HepG2 (cell line): ENCODE measurements around the gene P2RX5. TPM values are rescaled to one million over a fixed set of nuclear protein-coding genes. Genes with fewer than 3 reads are reported as not detected.
A peak's percentile ranks its signal among the peaks of the same experiment; 100 is the strongest.

Experiments used
- ATAC-seq: fragments of 200-7000 bp; cut with Tn5 transposase; 3 replicates; pipeline ENCODE4 v1.9.1; 2020; ENCODE audit warnings: mild to moderate bottlenecking, moderate library complexity
- BruUV-seq: library from RNA; stranded (reverse); fragments of 400-500 nt; replicated peaks from 2 replicates; lab custom pipeline; 2021; lab: Mats Ljungman, UMichigan
- CTCF ChIA-PET: fragments of 300-600 bp; formaldehyde crosslinking; extraction: SDS; loops from one replicate; lab custom pipeline; 2021; ENCODE audit warnings: low total read pairs, inconsistent platforms, low intra/inter-chr PET ratio; lab: Yijun Ruan, JAX
- POLR2A ChIA-PET: fragments of 350-600 bp; sonication (Branson Sonifier 250); formaldehyde crosslinking; loops from one replicate; lab custom pipeline; 2020; ENCODE audit warnings: antibody characterized with exemption, inconsistent platforms; lab: Yijun Ruan, JAX
- DNase-seq: peaks from one replicate; pipeline ENCODE4 v3.0.0-alpha.2; 2015; ENCODE audit warnings: low spot score
- FAIRE-seq: peaks from 3 replicates; lab custom pipeline; 2011; peaks lifted over from hg19 to GRCh38; lab: Jason Lieb, UNC
- H2AFZ ChIP-seq: one replicate; pipeline ENCODE4 v1.6.1; 2011; ENCODE audit warnings: low read length, inconsistent platforms
- H3K27ac ChIP-seq: fragments of 300-600 bp; 3 replicates; pipeline ENCODE4 v1.8.0; 2011; ENCODE audit warnings: mixed run types, mild to moderate bottlenecking, mixed read lengths, low read length, inconsistent platforms; ENCODE audit not compliant: insufficient read depth; ENCODE audit errors: extremely low read length
- H3K27me3 ChIP-seq, 2 experiments: fragments of 200-600 bp in 1 of 2; 2 replicates in 1 of 2; 3 replicates in 1 of 2; pipeline versions ENCODE4 v1.6.0 to v1.8.0; 2011; ENCODE audit warnings: low read length in 2 of 2, mild to moderate bottlenecking in 2 of 2, moderate library complexity in 2 of 2, inconsistent platforms in 1 of 2; ENCODE audit not compliant: insufficient read depth in 2 of 2, control insufficient read depth in 1 of 2
- H3K36me3 ChIP-seq, 2 experiments: fragments of 200-600 bp in 1 of 2; replicated peaks in 1 of 2; 2 replicates in 1 of 2; 3 replicates in 1 of 2; pipeline versions ENCODE4 v1.5.1 to v1.8.0; 2011; ENCODE audit warnings: low read length in 2 of 2, inconsistent platforms in 1 of 2; ENCODE audit not compliant: insufficient read depth in 2 of 2, control insufficient read depth in 1 of 2
- H3K4me1 ChIP-seq: 2 replicates; pipeline ENCODE4 v1.5.1; 2012; ENCODE audit warnings: low read length, inconsistent platforms; ENCODE audit not compliant: insufficient read depth
- H3K4me2 ChIP-seq: 2 replicates; pipeline ENCODE4 v1.6.0; 2011; ENCODE audit warnings: low read depth, low read length, inconsistent platforms
- H3K4me3 ChIP-seq, 3 experiments: fragments of 200-600 bp in 1 of 3; sonication (generic), shearing (Covaris generic) in 1 of 3; replicated peaks in 1 of 3; 2 replicates each; pipeline ENCODE4 v1.5.1; 2011 to 2016; ENCODE audit warnings: low read length in 3 of 3, inconsistent platforms in 2 of 3, low read depth in 2 of 3, mild to moderate bottlenecking in 2 of 3, control low read depth in 1 of 3, mixed read lengths in 1 of 3; ENCODE audit not compliant: insufficient read depth in 1 of 3
- H3K79me2 ChIP-seq: one replicate; pipeline ENCODE4 v1.6.1; 2011; ENCODE audit warnings: low read length, inconsistent platforms; ENCODE audit not compliant: insufficient read depth
- H3K9ac ChIP-seq: 2 replicates; pipeline ENCODE4 v1.6.0; 2011; ENCODE audit warnings: mild to moderate bottlenecking, low read depth, low read length, inconsistent platforms; ENCODE audit not compliant: insufficient read depth
- H3K9me3 ChIP-seq: 2 replicates; pipeline ENCODE4 v1.5.1; 2012; ENCODE audit warnings: mild to moderate bottlenecking, low read length
- H4K20me1 ChIP-seq: 2 replicates; pipeline ENCODE4 v1.6.0; 2011; ENCODE audit warnings: inconsistent platforms, mild to moderate bottlenecking, low read length, moderate library complexity; ENCODE audit not compliant: insufficient read depth
- CHCHD3 ChIP-seq: sonication (generic); formaldehyde crosslinking; IDR thresholded peaks from 2 replicates; pipeline ENCODE4 v1.8.0; 2022; ENCODE audit warnings: mild to moderate bottlenecking, missing genetic modification reagents, moderate library complexity
- GPN1 ChIP-seq: sonication (generic); formaldehyde crosslinking; IDR thresholded peaks from 2 replicates; pipeline ENCODE4 v1.5.1; 2020; ENCODE audit warnings: missing genetic modification reagents, borderline replicate concordance
- HOXA5 ChIP-seq: sonication (generic); formaldehyde crosslinking; IDR thresholded peaks from 2 replicates; pipeline ENCODE4 v1.4.0; 2020; ENCODE audit warnings: missing genetic modification reagents
- IKZF1 ChIP-seq: fragments of 450-650 bp; IDR thresholded peaks from 2 replicates; pipeline ENCODE4 v1.7.1; 2016
- POLR2A ChIP-seq, 2 experiments: IDR thresholded peaks; 2 replicates each; pipeline ENCODE4 v1.6.1; 2011; ENCODE audit warnings: low read depth in 2 of 2, low read length in 2 of 2, mild to moderate bottlenecking in 1 of 2, moderate library complexity in 1 of 2; ENCODE audit not compliant: insufficient read depth in 1 of 2
- ZNF263 ChIP-seq: sonication (generic); formaldehyde crosslinking; IDR thresholded peaks from 2 replicates; pipeline ENCODE4 v1.4.0; 2020; ENCODE audit warnings: missing genetic modification reagents
- ZNF414 ChIP-seq: sonication (generic); formaldehyde crosslinking; IDR thresholded peaks from 2 replicates; pipeline ENCODE4 v1.5.0; 2020; ENCODE audit warnings: missing genetic modification reagents
- ZNF512B ChIP-seq: sonication (generic); formaldehyde crosslinking; IDR thresholded peaks from 2 replicates; pipeline ENCODE4 v1.5.1; 2020; ENCODE audit warnings: missing genetic modification reagents, mild to moderate bottlenecking, borderline replicate concordance
- ZNF556 ChIP-seq: sonication (generic); formaldehyde crosslinking; IDR thresholded peaks from 2 replicates; pipeline ENCODE4 v1.4.0; 2020; ENCODE audit warnings: mild to moderate bottlenecking, missing genetic modification reagents, borderline replicate concordance
- ZSCAN9 ChIP-seq: IDR thresholded peaks from 2 replicates; pipeline ENCODE4 v1.6.1; 2016; ENCODE audit warnings: borderline replicate concordance
- WGBS: methylation state at CpG from one replicate; pipeline ENCODE4 v1.1.6; 2017; ENCODE audit warnings: low lambda C conversion rate; 5-methylcytosine and 5-hydroxymethylcytosine counted together
- in situ Hi-C: cut with HindIII; loops from 2 replicates; pipeline ENCODE4 v1.10.0; 2017; ENCODE audit warnings: low pct_unique_long_range_greater_than_20kb; ENCODE audit not compliant: extremely low pct_ligation_motif_present
- intact Hi-C: fragments of 100-400 bp; cut with micrococcal nuclease; formaldehyde crosslinking; loops from one replicate; pipeline ENCODE4 v1.10.0; 2022; ENCODE audit not compliant: unreplicated experiment
- polyA plus RNA-seq, 8 experiments: library from polyadenylated mRNA; depleted of rRNA in 3 of 8; stranded (reverse) in 7 of 8; unstranded in 1 of 8; fragments of >200 nt; fragmentation: Illumina TruSeq in 4 of 8; extraction: Trizol in 4 of 8; gene quantifications; 2 replicates each; pipeline versions ENCODE4 v1.2.1 to v1.2.3, GENCODE V29; 2011 to 2016; ENCODE audit warnings: low read depth in 4 of 8, missing spikeins in 1 of 8, mixed read lengths in 1 of 8; ENCODE audit not compliant: insufficient read depth in 1 of 8
- total RNA-seq, 5 experiments: library from RNA; depleted of rRNA; stranded (reverse); fragments of >200 nt; fragmentation: Illumina TruSeq; extraction: Trizol; gene quantifications; 2 replicates each; pipeline ENCODE4 v1.2.3, GENCODE V29; 2016; ENCODE audit warnings: low read depth in 1 of 5

Gene P2RX5
- total and polyA plus RNA-seq, 2 of the 13 experiments (the other 11 are each of a cell fraction or from before 2014, with no cell fraction given) = 0.95 to 1.7 TPM

- ChIA-PET CTCF (no interaction called here), POLR2A (interaction anchor here (2.0 to 3.4 kb wide), 3 partner anchors 11 to 21 kb away, joined by 6 to 13 read pairs (median 12); partner anchors contain the start of genes CTNS, SHPK and TAX1BP3)
- H3K27ac ChIP-seq = no peak overlapping the region
- H3K4me2 ChIP-seq = no peak overlapping the region
- DNase-seq (no peak), ATAC-seq (no peak), FAIRE-seq (no peak)
- TF ChIP-seq ZNF556 (CRISPR knock-in tag) (no peak), HOXA5 (CRISPR knock-in tag) (no peak), POLR2A (IDR thresholded peaks at IDR 0.05; ENCODE audit: insufficient read depth in 1 of 2, low read depth in 2 of 2, low read length in 2 of 2) (peak in 1 of 2 experiments; percentile 12; a peak in 1 of 4 replicates), IKZF1 (no peak), CHCHD3 (CRISPR knock-in tag) (no peak), GPN1 (CRISPR knock-in tag) (no peak), ZNF263 (CRISPR knock-in tag) (0 out of 2 replicates have a peak, but pooled peaks have one; percentile 38), ZNF414 (CRISPR knock-in tag) (no peak), ZNF512B (CRISPR knock-in tag) (no peak), ZSCAN9 (no peak)
- H3K36me3 ChIP-seq = no peaks in the 10 kb centered on the region; a peak in 1 of 5 replicates
- in situ Hi-C loops = no loop called here
- no peak overlapping the region for H3K4me3 ChIP-seq
- no peaks in the 10 kb centered on the region for H4K20me1 ChIP-seq
- no peak overlapping the region for H2AFZ ChIP-seq
- intact Hi-C loops = no loop called here
- H3K9me3 ChIP-seq = no peaks in the 10 kb centered on the region
- WGBS = 92% methylated on average over 11 of the region's 16 CpGs
- no peaks in the 10 kb centered on the region for H3K79me2 ChIP-seq
- H3K27me3 ChIP-seq = no peaks in the 10 kb centered on the region
- H3K4me1 ChIP-seq = peaks cover 19% of the 10 kb centered on the region
- H3K9ac ChIP-seq = no peak overlapping the region
- BruUV-seq = no TSS peak
Measured at GRCh38 chr17:3656755-3657587, 39.0 kb downstream of the P2RX5 start.
